HG03520 (cell line): Measurements from ENCODE around the gene IQGAP2.

Experiments used
- ATAC-seq: cut with Tn5 transposase; IDR thresholded peaks from one replicate; pipeline ENCODE4 v1.9.1; 2021; ENCODE audit warnings: mild to moderate bottlenecking, moderate library complexity; ENCODE audit not compliant: unreplicated experiment

Gene IQGAP2

GRCh38 chr5:76443066-76443800, 40.1 kb downstream of the IQGAP2 start:
- no peak for ATAC-seq

- ATAC-seq = no peak
These were observed 42.0 kb downstream of the IQGAP2 start for GRCh38 chr5:76445063-76445462.

- no peak for ATAC-seq
These were observed 42.7 kb downstream of the IQGAP2 start for GRCh38 chr5:76445830-76446229.

GRCh38 chr5:76446776-76447175, 43.7 kb downstream of the IQGAP2 start:
- no peak for ATAC-seq

GRCh38 chr5:76449606-76450005, 46.5 kb downstream of the IQGAP2 start:
- no peak for ATAC-seq

GRCh38 chr5:76450054-76450453, 47.0 kb downstream of the IQGAP2 start:
- ATAC-seq = no peak

- ATAC-seq = no peak
These were observed 48.1 kb downstream of the IQGAP2 start for GRCh38 chr5:76451031-76451701.

- no peak for ATAC-seq
These were observed 52.5 kb downstream of the IQGAP2 start for GRCh38 chr5:76455531-76456133.

- ATAC-seq = no peak
These were observed 53.2 kb downstream of the IQGAP2 start for GRCh38 chr5:76456258-76456657.

GRCh38 chr5:76457674-76458485, 54.8 kb downstream of the IQGAP2 start:
- no peak for ATAC-seq

- no peak for ATAC-seq
These were observed 55.4 kb downstream of the IQGAP2 start for GRCh38 chr5:76458486-76458830.

GRCh38 chr5:76460104-76460503, 57.0 kb downstream of the IQGAP2 start:
- ATAC-seq = no peak

GRCh38 chr5:76462097-76462667, 59.1 kb downstream of the IQGAP2 start:
- ATAC-seq = no peak

- no peak for ATAC-seq
These were observed 64.1 kb downstream of the IQGAP2 start for GRCh38 chr5:76467216-76467615.

- no peak for ATAC-seq
These were observed 65.7 kb downstream of the IQGAP2 start for GRCh38 chr5:76468635-76469425.

GRCh38 chr5:76469656-76470290, 66.7 kb downstream of the IQGAP2 start:
- no peak for ATAC-seq

GRCh38 chr5:76470976-76471375, 67.9 kb downstream of the IQGAP2 start:
- no peak for ATAC-seq

GRCh38 chr5:76471406-76471805, 68.3 kb downstream of the IQGAP2 start:
- no peak for ATAC-seq

- no peak for ATAC-seq
These were observed 68.9 kb downstream of the IQGAP2 start for GRCh38 chr5:76471987-76472334.
